RWPE1 (cell line): ENCODE results near the gene ZNF521.

Experiments
- CTCF ChIA-PET: fragments of 350-600 bp; sonication (Branson Sonifier 250); formaldehyde crosslinking; extraction: SDS; loops from one replicate; lab custom pipeline; 2021; lab: Yijun Ruan, JAX
- POLR2A ChIA-PET: fragments of 400-600 bp; formaldehyde crosslinking; extraction: SDS; loops from one replicate; lab custom pipeline; 2020; ENCODE audit warnings: antibody characterized with exemption; ENCODE audit not compliant: low non-redundant PET; lab: Yijun Ruan, JAX
- DNase-seq: peaks from one replicate; pipeline ENCODE4 v3.0.0; 2012; ENCODE audit warnings: low spot score
- H3K27ac ChIP-seq: fragments of 450-650 bp; 2 replicates; pipeline ENCODE4 v1.5.1; 2017
- TF ChIP-seq, protein P1 (sequence below): fragments of 450-650 bp; conservative IDR thresholded peaks from 2 replicates; pipeline ENCODE4 v1.5.1; 2017; ENCODE audit warnings: low read depth, mild to moderate bottlenecking

The ZNF521 gene

DNA sequence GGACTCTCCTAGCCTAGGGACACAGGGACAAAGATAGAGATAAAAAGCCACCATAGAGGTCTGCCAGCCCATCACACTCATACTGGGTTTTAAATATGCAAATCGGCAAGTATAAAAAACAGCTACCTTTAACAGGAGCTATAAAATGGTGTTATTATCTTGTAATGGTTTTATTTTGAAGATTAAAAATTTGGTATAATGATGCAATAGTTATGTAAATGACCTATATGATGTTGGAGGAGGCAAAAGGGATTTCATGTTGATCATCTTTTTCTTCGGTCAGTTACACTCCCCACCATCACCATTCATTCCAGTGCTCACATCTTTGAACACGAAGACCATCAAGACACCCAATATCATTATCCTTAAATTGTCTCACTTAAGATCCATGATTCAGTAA lies 11.2 kb downstream of the ZNF521 start:
- TF ChIP-seq, protein P1, sequence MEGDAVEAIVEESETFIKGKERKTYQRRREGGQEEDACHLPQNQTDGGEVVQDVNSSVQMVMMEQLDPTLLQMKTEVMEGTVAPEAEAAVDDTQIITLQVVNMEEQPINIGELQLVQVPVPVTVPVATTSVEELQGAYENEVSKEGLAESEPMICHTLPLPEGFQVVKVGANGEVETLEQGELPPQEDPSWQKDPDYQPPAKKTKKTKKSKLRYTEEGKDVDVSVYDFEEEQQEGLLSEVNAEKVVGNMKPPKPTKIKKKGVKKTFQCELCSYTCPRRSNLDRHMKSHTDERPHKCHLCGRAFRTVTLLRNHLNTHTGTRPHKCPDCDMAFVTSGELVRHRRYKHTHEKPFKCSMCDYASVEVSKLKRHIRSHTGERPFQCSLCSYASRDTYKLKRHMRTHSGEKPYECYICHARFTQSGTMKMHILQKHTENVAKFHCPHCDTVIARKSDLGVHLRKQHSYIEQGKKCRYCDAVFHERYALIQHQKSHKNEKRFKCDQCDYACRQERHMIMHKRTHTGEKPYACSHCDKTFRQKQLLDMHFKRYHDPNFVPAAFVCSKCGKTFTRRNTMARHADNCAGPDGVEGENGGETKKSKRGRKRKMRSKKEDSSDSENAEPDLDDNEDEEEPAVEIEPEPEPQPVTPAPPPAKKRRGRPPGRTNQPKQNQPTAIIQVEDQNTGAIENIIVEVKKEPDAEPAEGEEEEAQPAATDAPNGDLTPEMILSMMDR: no peak
- no peak overlapping the region for H3K27ac ChIP-seq
- ChIA-PET POLR2A (no interaction called here), CTCF (interaction anchor here (0.9 kb wide), 1 partner anchor 15 kb away, joined by 3 read pairs; no protein-coding TSS in a partner anchor)
- no peak for DNase-seq

DNA sequence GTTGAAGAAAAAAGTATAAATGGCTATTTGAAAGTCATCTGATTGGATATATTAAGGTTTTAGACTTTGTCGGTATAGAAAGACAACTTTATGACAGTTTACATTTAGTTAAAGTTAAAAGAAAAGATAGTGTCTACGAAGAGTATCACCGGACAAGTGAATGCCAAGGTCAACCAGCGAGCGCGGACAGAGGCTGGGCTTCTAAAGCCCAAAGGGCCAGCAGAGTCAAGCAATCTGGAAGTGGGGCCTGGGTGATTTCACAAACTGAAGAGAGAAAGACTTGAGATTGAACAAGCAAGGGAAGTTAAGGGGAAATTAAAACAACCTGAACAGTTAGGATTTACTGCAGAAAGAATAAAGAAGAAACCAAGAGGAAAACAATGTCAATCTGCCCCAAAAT lies 16.3 kb downstream of the ZNF521 start:
- TF ChIP-seq, protein P1: no peak
- no peak overlapping the region for H3K27ac ChIP-seq
- POLR2A ChIA-PET: no interaction called here
- CTCF ChIA-PET: no interaction called here
- DNase-seq: no peak

DNA sequence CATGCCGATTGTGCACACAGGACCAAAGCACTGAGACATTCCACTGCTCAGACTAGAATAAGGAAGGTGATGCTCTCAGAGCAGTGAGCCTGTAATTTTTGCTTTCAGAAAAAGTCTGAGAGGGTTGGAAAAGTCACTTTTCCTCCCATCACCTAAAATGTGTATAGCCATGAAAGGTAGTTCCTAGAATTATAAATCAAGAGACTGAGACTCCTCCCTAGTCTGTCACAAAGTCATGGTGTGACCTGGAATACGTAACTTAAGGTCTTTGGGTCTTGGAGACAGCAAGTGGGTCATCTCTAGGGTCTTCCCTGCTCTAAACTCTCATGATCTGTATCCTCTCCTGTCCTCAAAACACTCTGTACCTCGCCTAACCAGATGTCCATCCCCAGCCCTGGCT lies 16.9 kb downstream of the ZNF521 start:
- TF ChIP-seq, protein P1: no peak
- CTCF ChIA-PET: no interaction called here

DNA sequence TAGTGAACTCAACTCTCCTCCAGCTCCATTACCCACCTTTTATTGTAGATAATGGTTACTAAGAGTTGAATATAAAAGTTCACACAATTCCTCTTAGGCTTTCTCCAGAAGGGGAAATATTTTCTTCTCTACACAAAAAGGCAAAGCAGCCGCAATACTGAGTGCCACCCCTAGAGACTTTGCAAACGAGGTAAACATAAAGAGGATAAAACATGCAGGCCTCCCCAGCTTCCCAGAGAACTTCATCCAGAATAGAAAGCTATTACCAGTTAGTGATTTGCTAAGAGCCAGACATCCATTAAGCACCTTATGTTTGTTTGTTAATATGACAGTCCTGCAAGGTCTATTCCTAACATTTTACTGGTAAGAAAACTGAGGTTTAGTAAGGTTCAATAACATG lies 17.4 kb downstream of the ZNF521 start:
- TF ChIP-seq, protein P1: no peak
- CTCF ChIA-PET: no interaction called here
- no peak for DNase-seq
- no peak overlapping the region for H3K27ac ChIP-seq
- POLR2A ChIA-PET: no interaction called here

More for the DNA sequence above, 16.9 kb downstream of the ZNF521 start:
- POLR2A ChIA-PET: no interaction called here
- no peak overlapping the region for H3K27ac ChIP-seq
- DNase-seq: no peak

DNA sequence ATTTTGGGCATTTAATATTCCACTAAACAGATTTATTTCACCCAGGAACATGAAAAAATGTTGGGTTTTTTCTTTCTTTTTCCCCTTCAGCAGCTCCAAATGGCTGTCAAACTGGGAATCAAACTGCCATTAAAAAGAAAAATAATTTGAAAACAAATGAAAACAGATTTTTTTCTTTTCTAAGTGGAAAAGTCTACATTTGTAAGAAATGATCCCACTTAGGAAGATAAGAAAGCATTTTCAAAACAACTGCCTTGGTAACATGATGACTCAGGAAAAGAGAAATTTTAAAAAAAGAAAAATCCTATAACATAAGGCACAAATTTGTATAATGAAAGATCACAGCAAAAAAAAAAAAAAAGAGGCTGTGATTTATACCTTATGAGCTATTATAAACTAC lies 20.0 kb downstream of the ZNF521 start:
- H3K27ac ChIP-seq: no peak overlapping the region
- ChIA-PET CTCF (no interaction called here), POLR2A (no interaction called here)
- DNase-seq: no peak
- TF ChIP-seq, protein P1: no peak

DNA sequence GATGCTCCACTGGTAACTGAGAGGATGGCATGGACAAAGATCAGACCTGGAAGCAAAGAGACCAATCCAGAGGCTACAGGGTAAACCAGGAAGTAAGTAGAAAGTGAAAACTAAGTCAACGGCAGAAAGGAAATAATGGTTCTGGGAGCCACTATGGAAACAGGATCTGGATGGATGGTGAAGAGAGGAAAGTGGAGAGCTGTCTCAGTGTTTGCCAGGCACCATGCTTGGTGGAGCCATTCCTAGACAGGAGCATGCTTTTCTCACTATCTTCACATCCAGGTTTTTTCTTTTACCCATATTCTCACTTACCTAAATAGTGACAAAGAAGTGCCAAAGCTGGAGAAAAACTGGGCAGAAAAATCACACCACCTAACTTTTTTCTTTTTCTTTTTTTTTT lies 22.2 kb downstream of the ZNF521 start:
- ChIA-PET POLR2A (interaction anchor here (0.7 kb wide), 1 partner anchor 316 kb away, joined by 3 read pairs; no protein-coding TSS in a partner anchor), CTCF (no interaction called here)
- no peak overlapping the region for H3K27ac ChIP-seq
- TF ChIP-seq, protein P1: no peak
- no peak for DNase-seq

DNA sequence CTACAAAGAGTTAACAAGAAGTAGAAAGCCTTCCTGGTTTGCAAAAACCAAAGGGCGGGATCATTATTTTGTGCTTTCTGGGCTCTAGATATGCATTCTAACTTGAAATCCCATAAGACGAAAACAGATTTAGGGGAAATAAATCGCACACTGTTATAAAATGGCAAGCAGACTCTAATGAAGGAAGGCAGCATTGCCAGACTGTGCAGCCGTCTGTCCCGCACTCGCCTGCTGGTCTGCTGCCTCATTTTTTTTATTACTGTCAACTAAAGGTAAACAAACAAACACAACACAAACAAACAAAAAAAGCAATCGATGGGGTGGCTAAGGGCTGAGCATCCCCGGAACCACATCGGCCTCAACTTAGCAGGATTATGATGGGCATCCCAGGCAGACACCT lies 24.4 kb downstream of the ZNF521 start:
- H3K27ac ChIP-seq: no peak overlapping the region
- ChIA-PET CTCF (no interaction called here), POLR2A (no interaction called here)
- TF ChIP-seq, protein P1: no peak
- no peak for DNase-seq
